ENCODE data around the gene FAU. TPM values are rescaled to one million over a fixed set of nuclear protein-coding genes. Genes with fewer than 3 reads are reported as not detected.

Gene FAU
- total and polyA plus RNA-seq, 2 of the 13 experiments (the other 11 are each of a cell fraction or from before 2014, with no cell fraction given): 374 to 869 TPM

DNA sequence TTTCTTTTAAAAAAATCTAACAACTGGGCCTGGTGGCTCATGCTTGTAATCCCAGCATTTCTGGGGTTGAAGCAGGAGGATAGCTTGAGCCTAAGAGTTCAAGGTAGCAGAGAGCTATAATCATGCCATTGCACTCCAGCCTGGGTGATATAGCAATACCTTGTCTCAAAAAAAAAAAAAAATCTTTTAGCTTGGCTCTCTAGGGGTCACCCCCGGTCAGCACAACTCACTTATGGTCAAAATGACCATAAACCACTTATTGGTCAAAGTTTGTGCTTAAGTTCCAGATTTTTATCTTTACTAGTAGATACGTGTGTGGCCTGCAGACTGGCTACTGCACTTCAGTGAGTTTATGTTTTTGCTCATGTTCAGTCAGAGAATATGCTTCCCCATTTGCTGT, 41.8 kb upstream of the FAU start (continued):
- TF ChIP-seq, protein P1, sequence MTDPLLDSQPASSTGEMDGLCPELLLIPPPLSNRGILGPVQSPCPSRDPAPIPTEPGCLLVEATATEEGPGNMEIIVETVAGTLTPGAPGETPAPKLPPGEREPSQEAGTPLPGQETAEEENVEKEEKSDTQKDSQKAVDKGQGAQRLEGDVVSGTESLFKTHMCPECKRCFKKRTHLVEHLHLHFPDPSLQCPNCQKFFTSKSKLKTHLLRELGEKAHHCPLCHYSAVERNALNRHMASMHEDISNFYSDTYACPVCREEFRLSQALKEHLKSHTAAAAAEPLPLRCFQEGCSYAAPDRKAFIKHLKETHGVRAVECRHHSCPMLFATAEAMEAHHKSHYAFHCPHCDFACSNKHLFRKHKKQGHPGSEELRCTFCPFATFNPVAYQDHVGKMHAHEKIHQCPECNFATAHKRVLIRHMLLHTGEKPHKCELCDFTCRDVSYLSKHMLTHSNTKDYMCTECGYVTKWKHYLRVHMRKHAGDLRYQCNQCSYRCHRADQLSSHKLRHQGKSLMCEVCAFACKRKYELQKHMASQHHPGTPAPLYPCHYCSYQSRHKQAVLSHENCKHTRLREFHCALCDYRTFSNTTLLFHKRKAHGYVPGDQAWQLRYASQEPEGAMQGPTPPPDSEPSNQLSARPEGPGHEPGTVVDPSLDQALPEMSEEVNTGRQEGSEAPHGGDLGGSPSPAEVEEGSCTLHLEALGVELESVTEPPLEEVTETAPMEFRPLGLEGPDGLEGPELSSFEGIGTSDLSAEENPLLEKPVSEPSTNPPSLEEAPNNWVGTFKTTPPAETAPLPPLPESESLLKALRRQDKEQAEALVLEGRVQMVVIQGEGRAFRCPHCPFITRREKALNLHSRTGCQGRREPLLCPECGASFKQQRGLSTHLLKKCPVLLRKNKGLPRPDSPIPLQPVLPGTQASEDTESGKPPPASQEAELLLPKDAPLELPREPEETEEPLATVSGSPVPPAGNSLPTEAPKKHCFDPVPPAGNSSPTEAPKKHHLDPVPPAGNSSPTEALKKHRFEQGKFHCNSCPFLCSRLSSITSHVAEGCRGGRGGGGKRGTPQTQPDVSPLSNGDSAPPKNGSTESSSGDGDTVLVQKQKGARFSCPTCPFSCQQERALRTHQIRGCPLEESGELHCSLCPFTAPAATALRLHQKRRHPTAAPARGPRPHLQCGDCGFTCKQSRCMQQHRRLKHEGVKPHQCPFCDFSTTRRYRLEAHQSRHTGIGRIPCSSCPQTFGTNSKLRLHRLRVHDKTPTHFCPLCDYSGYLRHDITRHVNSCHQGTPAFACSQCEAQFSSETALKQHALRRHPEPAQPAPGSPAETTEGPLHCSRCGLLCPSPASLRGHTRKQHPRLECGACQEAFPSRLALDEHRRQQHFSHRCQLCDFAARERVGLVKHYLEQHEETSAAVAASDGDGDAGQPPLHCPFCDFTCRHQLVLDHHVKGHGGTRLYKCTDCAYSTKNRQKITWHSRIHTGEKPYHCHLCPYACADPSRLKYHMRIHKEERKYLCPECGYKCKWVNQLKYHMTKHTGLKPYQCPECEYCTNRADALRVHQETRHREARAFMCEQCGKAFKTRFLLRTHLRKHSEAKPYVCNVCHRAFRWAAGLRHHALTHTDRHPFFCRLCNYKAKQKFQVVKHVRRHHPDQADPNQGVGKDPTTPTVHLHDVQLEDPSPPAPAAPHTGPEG (CRISPR knock-in tag; IDR thresholded peaks at IDR 0.05): no peak
- TF ChIP-seq THRA (CRISPR knock-in tag; IDR thresholded peaks at IDR 0.05; ENCODE audit: borderline replicate concordance) (peak; percentile 36; the same call in 1 of the 2 replicates), MED1 (CRISPR knock-in tag; IDR thresholded peaks at IDR 0.05) (0 out of 2 replicates have a peak, but pooled peaks have one; percentile 15), SMC3 (IDR thresholded peaks at IDR 0.05; ENCODE audit: low read length) (0 out of 2 replicates have a peak, but pooled peaks have one; percentile 2)

GRCh38 chr11:65160643-65161042, 38.7 kb upstream of the FAU start:
- intact Hi-C loops (cut with micrococcal nuclease; ENCODE audit: unreplicated experiment) (no loop called here), in situ Hi-C loops (cut with HindIII; ENCODE audit: extremely low pct_ligation_motif_present, low pct_unique_long_range_greater_than_20kb) (no loop called here)
- Histone ChIP-seq H3K9me3 (ENCODE audit: low read length) (no peaks in the 10 kb centered on the region), H3K27me3 (ENCODE audit: control insufficient read depth in 1 of 2, insufficient read depth in 2 of 2, low read length in 2 of 2) (no peaks in the 10 kb centered on the region), H3K9ac (ENCODE audit: insufficient read depth, low read depth, low read length) (no peak overlapping the region), H4K20me1 (ENCODE audit: insufficient read depth, low read length) (no peaks in the 10 kb centered on the region), H3K79me2 (ENCODE audit: insufficient read depth, low read length) (no peaks in the 10 kb centered on the region), H3K36me3 (replicated peaks in 1 of 2; ENCODE audit: control insufficient read depth in 1 of 2, insufficient read depth in 2 of 2, low read length in 2 of 2) (no peaks in the 10 kb centered on the region), H3K27ac (ENCODE audit: extremely low read length, insufficient read depth, low read length) (no peak overlapping the region), H2AFZ (ENCODE audit: low read length) (no peak overlapping the region), H3K4me3 (replicated peaks in 1 of 3; ENCODE audit: insufficient read depth in 1 of 3, low read depth in 2 of 3, low read length in 3 of 3) (no peak overlapping the region), H3K4me1 (ENCODE audit: insufficient read depth, low read length) (peaks cover 27% of the 10 kb centered on the region), H3K4me2 (ENCODE audit: low read depth, low read length) (no peak overlapping the region)
- ATAC-seq: no peak
- WGBS (ENCODE audit: low lambda C conversion rate): 34% methylated on average over 3 of the region's 3 CpGs
- ChIA-PET POLR2A (no interaction called here), CTCF (ENCODE audit: low intra/inter-chr PET ratio, low total read pairs) (no interaction called here)
- DNase-seq (ENCODE audit: low spot score): no peak
- FAIRE-seq: no peak
- no TSS peak for BruUV-seq (replicated peaks)
- TF ChIP-seq ZMYM2 (CRISPR knock-in tag; IDR thresholded peaks at IDR 0.05) (no peak), ADNP (CRISPR knock-in tag; IDR thresholded peaks at IDR 0.05) (no peak), PBX2 (CRISPR knock-in tag; IDR thresholded peaks at IDR 0.05) (no peak), ZNF598 (CRISPR knock-in tag; IDR thresholded peaks at IDR 0.05; ENCODE audit: borderline replicate concordance) (no peak), IRF2 (CRISPR knock-in tag; IDR thresholded peaks at IDR 0.05) (no peak), JUN (CRISPR knock-in tag; IDR thresholded peaks at IDR 0.05) (no peak), CHD4 (IDR thresholded peaks at IDR 0.05; ENCODE audit: borderline replicate concordance, low read length) (no peak), GABPA (IDR thresholded peaks at IDR 0.05; ENCODE audit: low read depth, low read length) (no peak), GABPA (CRISPR knock-in tag; IDR thresholded peaks at IDR 0.05; ENCODE audit: low read depth) (no peak), NFE2 (CRISPR knock-in tag; IDR thresholded peaks at IDR 0.05) (no peak)
- TF ChIP-seq, protein P2, sequence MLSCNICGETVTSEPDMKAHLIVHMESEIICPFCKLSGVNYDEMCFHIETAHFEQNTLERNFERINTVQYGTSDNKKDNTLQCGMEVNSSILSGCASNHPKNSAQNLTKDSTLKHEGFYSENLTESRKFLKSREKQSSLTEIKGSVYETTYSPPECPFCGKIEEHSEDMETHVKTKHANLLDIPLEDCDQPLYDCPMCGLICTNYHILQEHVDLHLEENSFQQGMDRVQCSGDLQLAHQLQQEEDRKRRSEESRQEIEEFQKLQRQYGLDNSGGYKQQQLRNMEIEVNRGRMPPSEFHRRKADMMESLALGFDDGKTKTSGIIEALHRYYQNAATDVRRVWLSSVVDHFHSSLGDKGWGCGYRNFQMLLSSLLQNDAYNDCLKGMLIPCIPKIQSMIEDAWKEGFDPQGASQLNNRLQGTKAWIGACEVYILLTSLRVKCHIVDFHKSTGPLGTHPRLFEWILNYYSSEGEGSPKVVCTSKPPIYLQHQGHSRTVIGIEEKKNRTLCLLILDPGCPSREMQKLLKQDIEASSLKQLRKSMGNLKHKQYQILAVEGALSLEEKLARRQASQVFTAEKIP (CRISPR knock-in tag; IDR thresholded peaks at IDR 0.05; ENCODE audit: borderline replicate concordance): no peak

All from HepG2 (cell line).